Measurements from ENCODE around the gene PIP4K2A.
"Not testable (repeated sequence)": the region's sequence is repeated elsewhere in the genome, so short reads cannot be mapped to it uniquely, and the experiment has no call there.

PIP4K2A gene

DNA sequence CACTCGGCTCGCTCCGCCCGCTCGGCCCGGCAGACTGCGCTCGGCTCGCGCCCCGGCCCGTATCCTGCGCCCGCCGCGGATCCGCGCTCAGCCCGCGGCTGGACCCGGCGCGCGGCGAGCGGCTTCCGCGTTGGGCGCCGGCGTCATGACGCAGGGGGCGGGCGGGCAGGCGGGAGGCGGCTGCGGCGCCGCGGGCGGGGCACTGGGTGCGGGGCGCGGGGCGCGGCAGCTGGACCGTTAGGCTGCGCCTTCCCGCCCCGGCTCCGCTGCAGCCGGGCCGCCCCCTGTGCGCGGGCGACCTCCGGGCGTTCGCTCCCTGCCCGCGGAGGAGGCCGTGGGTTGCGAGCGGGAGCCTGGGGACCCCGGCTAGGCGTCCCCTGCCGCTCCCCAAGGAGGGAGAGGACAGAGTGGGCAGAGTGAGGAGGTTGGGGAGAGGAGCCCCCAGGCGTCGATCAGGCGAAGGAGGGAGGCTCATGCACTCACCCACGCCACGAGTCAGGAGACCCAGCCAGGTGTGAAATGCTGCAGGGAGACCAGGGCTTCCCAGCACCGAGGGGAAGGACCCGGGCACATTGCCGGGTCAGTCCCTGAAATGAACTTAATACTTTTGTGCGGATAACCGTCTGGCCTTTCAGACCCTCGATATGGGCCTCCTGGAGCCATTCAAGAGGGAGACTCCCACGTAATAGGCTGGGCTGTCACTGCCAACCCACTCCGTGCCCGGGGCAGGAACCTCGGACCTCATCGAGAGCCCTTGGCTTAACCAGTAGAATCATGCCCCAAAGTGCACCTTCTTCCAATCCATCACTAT is at the start of gene PIP4K2A:
PIP4K2A (minus strand) TSS at position 100 of the 811 bp plus-strand sequence. CDS start 252 bp downstream, outside the sequence.
- FAIRE-seq: no peak

DNA sequence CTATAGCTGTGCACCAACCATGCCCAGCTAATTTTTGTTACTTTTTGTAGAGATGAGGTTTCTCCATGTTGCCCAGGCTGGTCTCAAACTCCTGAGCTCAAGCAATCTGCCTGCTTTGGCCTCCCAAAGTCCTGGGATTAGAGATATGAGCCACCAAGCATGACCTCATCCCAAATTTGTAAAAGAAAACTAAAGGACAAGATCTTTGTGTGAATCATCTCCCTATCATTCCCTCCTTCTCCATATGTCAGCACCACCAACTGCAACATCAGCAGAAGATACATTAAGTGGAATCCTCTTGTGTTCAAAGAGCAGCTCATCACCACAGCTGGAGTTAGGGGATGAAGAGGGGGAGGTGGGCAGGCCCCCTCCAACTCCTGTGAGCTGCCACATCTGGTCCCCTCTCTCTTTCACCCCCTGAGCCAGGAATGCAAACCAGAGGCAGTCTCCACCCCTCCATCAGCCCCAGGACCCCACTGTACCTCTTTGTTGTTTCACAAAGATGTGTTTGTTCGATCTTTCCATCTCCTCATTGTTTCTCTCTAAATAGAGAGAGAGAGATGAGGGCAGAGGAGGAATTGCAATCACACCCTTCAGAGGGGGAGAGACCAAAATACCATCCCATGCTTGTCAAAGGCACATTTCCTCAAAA is 47.3 kb upstream of the PIP4K2A start:
- no peak for FAIRE-seq

DNA sequence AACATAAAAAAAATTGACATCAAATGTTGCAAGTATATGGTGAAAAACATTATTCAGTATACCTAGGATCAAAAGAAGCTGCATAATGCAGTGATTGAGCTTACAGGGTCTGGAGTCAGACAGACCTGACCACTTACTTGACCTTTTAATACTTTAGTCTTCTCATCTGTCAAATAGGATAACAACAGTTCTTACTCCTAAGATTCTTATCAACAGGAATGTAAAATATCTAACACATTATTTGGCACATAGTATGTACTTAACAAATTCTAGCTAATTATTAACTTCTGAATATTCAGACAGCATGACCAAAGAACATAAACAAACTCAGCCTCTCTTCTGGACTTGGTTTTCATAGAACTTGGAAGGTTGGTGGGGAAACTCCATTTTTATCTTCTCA is 45.6 kb upstream of the PIP4K2A start:
- no peak for FAIRE-seq

DNA sequence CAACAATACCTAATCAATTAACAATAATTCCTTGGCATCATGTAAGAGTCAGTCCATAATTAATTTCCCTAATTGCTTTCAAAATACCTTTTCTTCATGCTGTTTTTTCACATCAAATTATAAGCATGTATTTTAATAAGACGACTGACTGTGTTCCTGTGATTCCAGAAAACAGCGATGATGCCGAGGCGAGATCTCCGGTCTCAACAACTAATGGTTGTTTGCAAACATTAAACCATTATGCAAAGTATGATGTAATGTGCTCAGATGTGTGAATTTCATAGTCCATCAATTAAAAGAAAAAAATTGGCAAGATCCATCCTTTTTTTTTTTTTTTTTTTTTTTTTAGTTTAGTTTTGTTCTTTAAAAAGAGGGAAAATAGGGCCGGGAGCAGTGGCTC is 44.5 kb upstream of the PIP4K2A start:
- no peak for FAIRE-seq

DNA sequence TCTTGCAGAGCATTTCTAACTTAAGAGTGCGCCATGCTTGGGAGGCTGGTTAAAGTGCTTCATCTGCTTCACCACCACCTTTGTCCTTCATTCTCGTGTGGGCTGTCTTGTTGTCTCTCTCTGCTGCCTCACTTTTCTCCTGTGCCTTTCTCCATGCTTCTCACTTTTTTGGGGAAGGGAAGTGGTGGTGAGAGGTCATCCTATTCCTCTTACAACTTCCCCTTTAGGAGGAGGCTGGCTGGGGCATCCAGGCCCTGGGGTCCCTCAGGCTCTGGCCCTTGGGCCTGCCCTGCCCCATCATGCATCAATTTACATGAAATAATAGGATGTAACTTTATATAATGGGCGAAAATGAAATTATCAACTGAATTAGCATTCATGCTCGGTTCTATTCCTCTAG is 39.9 kb upstream of the PIP4K2A start:
- no peak for FAIRE-seq

DNA sequence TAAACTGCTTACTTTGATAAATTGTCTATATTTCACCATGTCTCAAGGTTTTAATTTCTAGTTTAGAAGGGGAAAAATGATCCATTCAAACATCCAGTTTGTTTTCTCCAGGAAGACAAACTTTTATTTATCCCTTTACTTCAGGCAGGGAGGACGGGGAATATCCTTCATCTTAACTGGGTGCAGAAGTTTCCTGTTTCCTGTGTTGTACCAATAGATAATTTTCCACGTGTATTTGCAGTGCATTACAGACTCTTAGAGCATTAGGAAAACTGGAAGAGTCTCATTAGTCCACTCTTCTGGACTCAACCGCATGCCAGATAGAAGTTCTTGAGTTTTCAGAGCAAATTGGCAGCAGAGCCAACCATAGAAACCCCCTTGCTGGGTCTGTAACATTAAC is 39.4 kb upstream of the PIP4K2A start:
- FAIRE-seq: no peak

DNA sequence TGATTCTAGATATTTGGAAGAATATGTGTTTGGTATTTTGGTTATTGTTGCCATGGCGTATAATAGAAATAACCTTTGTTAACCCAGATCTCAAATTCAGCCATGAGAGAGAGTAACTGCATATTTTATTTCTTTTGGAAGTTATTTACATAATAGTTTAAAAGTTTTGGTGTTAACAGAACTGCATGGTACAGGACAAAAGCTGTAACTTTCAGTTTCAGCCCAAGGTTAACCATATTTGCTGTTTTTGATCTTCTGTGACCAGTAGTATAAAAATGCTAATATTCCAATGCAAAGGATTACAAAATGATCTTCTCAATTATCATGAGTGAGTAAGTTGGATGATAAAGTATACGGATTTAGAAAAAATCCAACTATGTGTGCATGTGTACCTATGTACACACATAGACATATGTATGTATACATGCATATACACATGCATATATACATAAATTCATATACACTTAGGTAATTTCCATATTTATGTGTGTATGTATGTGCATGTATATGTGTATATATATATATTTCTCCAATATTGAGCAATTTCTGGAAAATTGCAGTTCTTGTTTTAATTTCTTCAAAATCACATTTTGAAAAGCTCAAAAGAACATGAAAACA is 38.0 kb upstream of the PIP4K2A start:
- FAIRE-seq: no peak

DNA sequence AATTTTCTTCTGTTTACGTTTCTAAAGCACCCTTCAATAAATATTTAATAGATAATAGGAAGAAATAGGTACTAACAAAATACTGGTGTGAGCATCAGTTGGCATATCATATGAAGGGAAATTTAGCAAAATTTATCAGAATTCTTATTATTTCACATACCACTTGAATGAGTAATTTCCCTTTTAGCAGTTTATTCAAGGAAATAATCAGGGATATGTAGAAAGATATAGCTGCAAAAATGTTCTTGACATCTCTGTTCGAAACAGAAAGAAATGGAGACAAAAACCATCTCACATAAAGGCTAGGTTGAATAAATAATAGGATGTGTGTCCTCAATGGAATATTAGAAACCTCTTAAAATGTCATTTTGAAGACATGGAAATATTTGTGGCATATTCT is 35.8 kb upstream of the PIP4K2A start:
- no peak for FAIRE-seq

DNA sequence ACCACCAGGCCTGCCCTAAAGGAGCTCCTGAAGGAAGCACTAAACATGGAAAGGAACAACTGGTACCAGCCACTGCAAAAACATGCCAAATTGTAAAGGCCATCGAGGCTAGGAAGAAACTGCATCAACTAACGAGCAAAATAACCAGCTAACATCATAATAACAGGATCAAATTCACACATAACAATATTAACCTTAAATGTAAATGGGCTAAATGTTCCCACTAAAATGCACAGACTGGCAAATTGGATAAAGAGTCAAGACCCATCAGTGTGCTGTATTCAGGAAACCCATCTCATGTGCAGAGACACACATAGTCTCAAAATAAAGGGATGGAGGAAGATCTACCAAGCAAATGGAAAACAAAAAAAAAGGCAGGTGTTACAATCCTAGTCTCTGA is 30.5 kb upstream of the PIP4K2A start:
- not testable (repeated sequence) for FAIRE-seq

DNA sequence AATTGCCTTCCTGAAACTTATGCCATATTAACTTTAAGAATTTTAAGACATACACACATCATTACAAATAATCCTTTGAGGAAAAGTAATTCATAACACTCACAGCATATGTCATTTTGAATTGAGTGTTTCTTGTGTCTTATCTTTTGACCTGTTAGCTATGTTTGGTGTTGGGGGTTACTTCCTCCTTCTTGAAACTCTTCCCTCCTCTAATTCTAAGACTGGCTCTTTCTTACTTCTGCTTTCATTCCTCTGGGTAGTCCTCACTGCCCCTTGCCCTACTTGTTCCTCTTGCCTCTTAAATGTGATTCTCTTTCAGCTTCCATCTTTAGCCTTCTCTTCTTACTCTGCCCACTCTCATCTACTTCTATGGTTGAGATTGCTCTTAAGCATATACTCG is 28.3 kb upstream of the PIP4K2A start:
- no peak for FAIRE-seq

DNA sequence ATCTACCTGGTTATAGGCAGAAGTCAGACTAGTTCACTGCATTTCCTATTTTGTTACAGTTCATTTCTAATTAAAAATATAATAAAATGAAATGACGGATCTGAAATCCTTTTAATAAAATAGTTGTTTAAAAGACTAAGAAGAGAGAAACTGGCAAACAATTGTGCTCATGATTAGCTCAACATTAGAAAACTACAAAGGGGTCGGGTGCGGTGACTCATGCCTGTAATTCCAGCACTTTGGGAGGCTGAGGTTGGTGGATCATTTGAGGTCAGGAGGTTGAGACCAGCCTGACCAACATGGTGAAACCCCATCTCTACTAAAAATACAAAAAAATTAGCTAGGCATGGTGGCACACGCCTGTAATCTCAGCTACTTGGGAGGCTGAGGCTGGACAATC is 27.3 kb upstream of the PIP4K2A start:
- peak; percentile 66 for FAIRE-seq

DNA sequence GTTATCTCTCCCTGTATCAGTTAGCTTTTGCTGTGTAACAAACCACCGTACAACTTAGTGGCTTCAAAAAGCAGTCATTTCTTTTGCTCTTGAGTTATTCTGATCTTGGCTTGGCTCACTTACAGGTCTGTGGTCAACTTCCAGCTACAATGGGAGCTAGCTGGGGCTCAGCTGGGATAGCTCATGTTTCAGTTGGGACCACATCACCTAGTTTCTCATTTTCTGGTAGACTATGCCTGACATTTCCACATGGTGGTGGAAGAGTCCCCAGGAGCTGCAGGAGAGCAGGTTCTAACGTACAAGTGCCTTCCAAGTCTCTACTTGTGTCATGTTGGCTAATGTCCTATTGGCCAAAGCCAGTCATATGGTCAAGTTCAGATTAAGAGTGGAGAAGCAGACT is 25.8 kb upstream of the PIP4K2A start:
- FAIRE-seq: no peak

DNA sequence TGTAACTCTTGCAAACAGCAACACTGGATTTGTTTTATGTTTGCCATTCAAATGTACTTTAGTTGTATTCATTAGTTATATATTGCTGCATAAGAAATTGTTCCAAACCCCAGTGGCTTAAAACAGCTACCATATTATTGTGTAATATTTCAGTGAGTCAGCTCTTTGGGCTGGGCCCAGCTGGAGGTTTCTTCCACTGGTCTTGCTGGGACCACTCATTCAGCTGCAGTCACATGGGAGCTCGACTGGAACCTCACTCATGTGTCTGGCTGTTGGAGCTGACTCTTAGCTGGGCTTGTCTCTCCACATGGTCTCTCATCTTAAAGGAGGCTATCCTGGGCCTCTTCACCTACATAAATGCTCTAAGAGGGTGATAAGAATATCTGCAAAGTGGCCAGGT is 23.2 kb upstream of the PIP4K2A start:
- no peak for FAIRE-seq

DNA sequence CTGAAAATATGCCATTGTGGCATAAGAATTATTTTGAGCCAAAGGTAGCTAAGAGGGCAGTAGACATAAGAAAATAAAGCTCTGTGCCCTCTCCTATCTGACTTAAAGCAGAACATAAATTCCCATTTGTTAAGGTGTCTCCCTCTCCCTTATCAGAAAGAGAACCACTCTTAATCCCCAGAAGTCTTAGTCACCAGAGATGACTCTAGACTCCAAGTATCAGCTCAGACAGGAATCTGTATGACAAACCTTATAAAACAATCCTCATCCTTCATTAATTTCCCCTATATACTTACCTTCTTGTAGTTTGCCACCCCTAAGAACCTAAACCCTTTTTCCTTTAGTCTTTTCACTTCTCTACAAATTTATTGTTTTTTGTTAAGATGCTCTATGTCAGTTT is 21.8 kb upstream of the PIP4K2A start:
- no peak for FAIRE-seq

DNA sequence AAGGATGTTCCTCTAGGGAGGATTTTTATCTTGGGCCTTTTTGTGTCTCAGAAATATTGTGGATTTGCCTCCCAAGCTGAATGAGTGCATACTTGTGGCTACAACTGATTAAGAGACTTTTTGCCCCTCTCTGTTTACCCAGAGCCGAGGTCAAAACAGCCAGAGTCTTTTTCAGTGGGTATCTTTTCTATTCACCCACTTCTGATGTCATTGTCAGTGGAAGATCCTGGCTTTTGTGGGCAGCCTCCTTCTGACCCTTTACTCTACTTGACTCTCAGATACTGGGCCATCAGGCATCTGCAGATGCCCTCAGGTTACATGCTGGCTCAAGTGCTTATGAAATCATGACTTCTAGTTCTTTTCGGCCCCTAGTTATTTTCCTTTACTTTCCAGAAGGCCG is 19.6 kb upstream of the PIP4K2A start:
- FAIRE-seq: no peak

DNA sequence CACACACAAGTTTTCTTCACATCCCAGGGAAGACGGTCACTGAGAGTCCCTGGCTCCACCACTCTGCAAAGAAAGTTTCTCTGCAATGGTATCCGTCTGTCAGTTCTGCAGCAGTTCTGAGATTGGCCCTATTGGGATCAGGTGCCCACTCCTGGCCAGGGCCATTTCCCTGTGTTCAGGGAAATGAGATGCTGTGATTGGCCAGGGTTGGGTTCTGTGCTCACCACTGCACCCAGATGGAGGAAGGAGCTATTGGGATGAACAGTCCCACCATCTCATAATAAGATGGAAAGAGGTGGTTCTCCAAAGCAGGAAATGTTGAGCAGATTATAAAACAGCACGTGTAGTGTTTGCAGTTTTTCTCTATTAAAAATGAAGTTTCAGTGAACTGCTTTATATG is 13.3 kb upstream of the PIP4K2A start:
- no peak for FAIRE-seq

DNA sequence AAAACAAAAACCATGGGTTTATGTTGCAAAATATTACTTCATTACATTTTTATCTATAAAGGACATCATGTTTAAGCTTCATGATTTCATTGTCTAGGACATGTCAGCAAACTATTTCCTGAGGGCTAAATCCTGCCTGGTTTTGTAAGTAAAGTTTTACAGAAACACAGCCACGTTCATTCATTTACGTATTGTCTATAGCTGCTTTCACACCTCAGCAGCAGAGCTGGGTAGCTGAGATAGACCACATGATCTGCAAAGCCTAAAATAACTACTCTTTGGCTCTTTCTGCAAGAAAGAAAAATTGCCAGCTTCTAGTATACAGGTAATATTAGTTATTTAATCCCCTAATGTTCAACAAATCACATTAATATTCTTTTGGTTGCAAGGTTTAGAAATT is 12.7 kb upstream of the PIP4K2A start:
- no peak for FAIRE-seq

DNA sequence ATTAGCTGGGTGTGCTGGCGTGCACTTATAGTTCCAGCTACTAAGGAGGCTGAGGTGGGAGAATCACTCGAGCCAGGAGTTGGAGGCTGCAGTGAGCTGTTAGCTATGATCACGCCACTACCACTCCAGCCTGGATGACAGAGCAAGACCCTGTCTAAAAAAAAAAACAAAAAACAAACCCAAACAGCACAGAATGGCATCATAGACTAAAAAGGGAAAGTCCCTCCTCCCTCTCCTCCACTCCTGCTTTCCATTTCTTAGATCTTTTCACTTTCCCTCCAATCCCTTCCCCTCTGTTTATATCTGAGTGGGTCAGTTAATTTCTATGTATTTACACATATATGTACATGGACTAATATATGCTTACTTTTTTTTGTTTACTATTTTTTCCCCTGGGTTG is 10.4 kb upstream of the PIP4K2A start:
- FAIRE-seq: no peak

DNA sequence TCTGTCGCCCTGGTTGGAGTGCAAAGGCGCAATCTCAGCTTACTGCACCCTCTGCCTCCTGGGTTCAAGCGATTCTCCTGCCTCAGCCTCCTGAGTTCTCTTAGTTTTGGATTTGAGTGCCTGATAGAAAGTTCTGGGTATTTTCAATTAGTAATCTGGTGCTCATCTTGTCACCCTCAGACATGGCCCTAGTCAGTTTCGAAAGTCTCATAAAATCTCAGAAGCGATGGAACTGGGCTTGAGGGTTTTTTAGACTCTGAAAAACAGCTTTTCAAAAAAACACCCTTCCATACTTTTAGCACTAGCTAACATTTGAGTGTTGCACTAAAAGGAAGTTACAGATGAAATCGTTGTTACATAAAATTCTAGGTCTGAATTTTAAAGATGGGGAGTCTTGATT is 9.4 kb upstream of the PIP4K2A start:
- no peak for FAIRE-seq

DNA sequence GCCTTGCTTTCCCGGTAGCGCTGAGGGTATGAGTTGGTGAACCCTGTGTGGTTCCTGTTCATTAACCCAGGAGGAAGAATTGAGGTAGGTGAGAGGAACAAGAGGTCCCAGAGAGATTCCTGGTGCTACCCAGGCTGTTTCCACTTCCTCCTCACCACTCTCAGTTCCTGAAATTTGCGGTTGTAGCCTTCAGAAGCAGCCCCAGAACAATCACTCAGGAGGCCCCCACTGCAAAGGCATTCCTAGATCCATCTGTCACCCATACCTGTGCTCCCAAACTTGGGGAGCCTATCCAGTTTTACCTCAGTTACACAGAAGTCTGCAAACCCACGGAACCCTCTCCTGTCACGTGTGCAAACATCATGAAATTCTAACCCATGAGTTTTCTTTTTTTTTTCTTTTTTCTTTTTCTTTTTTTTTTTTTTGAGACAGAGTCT is 9.0 kb upstream of the PIP4K2A start:
- no peak for FAIRE-seq

DNA sequence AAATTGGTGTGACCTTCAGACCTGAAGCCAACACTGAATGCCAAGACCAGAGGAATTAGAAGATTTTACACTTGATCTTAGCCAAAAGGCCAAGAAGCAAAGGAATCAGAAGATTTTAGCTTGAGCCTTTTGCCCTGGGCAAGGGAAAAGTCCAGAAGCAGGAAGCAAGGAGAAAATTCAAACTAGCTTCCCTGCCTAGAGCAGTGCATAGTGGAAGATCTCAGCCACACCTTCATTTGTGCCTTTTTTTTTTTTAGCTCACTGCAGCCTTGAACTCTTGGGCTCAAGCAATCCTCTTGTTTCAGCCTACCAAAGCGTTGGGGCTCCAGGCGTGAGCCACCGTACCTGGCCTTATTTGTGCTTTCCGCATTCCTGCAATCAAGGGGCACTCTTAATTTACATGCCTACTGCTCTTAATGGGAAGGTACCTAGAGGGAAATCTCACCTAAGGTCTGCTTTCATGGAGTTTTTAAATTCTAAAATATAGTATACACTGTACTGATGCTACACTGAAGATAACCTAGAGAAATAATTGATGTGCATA is 8.3 kb upstream of the PIP4K2A start:
- FAIRE-seq: no peak

DNA sequence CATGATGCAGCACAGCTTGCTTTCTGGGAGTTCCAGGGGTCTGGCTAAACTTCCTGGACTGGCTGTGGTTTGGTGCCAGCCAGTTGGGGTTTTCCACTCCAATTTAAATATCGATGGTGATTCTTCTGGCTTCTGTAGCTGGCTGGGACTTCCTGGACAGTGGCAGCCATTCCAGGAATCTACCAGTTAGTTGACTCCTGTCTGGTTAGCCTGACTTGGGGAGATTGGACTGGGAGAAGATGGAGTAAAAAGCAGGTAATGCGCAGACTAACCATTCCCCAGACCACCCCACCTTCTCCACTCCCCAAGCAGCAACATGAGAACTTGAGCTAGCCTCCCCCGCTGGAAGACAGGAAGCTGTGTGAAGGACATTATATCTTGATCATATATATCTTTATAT is 6.3 kb upstream of the PIP4K2A start:
- no peak for FAIRE-seq

DNA sequence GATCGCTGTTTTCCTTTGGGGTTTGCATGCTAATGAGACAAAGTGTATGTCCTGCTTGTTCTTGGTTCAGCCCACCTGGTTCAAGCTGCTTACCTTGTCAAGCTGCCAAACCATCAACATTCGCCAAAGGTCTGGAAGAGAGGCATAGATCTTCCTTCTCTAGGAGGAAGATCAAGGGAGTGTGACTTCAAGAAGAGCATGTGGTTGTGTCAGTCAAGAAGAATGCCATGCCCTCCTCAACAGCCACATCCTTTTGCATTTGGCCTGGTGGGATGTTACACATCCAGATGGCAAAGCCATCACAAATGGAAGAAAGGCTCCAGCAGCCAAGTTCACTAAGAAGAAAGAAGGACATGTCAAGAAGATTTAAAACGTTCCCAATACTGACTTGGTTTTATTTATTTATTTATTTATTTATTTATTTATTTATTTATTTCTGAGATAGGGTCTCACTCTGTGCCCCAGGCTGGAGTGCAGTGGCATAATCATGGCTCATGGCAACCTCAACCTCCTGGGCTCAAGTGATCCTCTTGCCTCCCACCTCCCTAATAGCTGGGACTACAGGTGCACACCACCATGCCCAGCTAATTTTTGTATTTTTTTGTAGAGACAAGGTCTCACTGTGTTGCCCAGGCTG is 5.1 kb upstream of the PIP4K2A start:
- no peak for FAIRE-seq

All from G401.6 (cell line).